ENCODE measurements around the gene TNF. TPM values are rescaled to one million over a fixed set of nuclear protein-coding genes. Genes with fewer than 3 reads are reported as not detected.

TNF gene
- total RNA-seq, 1 donor from 2014 or later: 427 TPM

DNA sequence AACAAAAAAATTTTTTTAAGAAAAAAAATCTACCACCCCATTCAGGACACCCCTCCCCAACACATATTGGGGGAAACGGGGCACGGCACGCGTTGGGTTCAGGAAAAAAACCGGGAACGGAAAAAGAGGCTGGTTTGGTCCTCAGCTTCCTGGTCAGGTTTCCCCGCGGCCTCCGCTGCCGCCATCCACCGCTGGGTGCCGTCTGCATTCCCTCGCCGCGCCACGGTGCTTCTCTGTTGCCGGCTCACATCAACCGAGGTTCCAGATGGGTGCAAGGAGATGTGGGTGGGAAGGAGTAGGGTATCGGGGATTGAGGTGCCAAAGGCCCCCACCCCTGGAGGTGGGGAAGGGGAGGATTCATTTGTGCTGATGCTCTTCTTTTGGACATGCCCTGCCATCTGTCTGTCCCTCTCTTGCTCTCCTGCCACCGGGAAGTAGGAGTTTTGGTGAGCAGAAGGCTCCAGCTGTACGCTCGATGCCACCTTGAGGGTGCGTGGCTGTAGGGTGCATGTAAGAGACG is 40.8 kb upstream of the TNF start:
- peaks cover 37% of the 10 kb centered on the region for H3K4me1 Mint-ChIP-seq (ENCODE audit: low read depth)
- H3K4me3 Mint-ChIP-seq: no peak overlapping the region
- H3K27ac Mint-ChIP-seq: no peak overlapping the region
- no peaks in the 10 kb centered on the region for H3K9me3 Mint-ChIP-seq
- H3K36me3 Mint-ChIP-seq (ENCODE audit: low read depth): peaks cover 77% of the 10 kb centered on the region
- intact Hi-C loops (cut with micrococcal nuclease): no loop called here
- DNase-seq (ENCODE audit: low spot score): no peak
- H3K27me3 Mint-ChIP-seq (ENCODE audit: insufficient read depth): no peaks in the 10 kb centered on the region

DNA sequence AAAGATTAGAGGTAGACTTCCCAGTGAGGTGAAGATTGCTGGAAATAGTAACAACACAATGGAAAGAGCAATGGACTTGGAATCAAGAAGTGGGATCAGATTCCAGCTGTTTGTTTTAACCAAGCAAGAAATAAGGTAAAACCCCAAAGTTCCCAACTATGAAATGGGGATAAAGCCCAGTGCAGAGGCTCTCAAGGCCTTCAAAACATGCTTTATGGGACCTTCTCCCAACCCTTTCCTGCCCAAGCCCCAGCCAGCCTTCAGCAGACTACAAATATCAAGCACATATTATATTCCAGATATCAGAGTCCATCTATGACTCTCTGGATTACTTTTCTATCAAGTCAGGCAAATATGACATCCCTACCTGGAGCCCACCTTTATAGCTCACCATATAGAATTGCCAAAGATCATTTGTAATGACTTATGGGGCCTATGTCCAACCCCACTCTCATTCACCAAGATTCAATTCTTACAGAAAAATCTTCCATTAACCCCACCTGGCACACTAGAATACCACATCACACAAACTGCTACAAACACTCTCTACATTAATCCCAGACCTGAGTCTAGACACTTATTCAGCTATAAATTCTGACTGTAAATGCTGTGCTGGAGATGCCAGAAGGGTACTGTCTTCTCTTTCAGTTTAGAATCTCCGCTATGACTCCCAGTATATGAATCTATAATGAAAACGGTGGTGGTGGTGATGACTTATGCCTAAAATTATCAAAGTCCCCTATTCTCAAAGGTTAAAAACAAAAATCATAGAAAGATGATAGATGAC is 39.6 kb upstream of the TNF start:
- intact Hi-C loops (cut with micrococcal nuclease): no loop called here
- Mint-ChIP-seq H3K4me3 (no peak overlapping the region), H3K27me3 (ENCODE audit: insufficient read depth) (no peaks in the 10 kb centered on the region), H3K27ac (peak overlapping the region; percentile 2), H3K36me3 (ENCODE audit: low read depth) (peaks cover 80% of the 10 kb centered on the region), H3K4me1 (ENCODE audit: low read depth) (peaks cover 48% of the 10 kb centered on the region), H3K9me3 (no peaks in the 10 kb centered on the region)
- DNase-seq (ENCODE audit: low spot score): no peak

DNA sequence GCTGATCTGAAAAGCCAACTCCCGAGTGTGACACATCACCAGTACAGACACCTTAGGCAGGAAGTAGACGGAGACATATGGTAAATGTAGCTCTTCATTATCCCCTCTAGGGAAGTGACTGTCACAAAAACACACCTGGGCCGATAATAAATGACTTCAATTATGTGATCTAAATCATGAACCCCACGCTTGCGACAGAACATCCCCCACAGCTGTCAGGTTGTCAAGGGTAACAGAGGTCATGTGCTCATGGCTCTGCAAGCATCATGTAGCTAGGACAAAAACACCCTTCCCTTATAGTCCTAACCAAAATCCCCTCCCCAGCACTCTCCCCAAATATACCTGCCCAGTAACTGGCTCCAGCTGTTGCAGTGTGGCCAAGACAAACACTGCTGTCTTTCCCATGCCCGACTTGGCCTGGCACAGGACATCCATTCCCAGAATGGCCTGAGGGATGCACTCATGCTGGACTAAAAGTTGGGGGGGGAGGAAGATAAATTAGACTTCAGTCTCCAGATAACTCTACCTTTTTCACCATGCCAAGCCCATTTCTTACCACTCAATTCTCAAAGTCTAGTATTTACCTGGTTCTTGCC is 36.5 kb upstream of the TNF start:
- peaks cover 41% of the 10 kb centered on the region for H3K4me1 Mint-ChIP-seq (ENCODE audit: low read depth)
- peak overlapping the region; percentile 100 for H3K4me3 Mint-ChIP-seq
- DNase-seq (ENCODE audit: low spot score): no peak
- intact Hi-C loops (cut with micrococcal nuclease): no loop called here
- no peaks in the 10 kb centered on the region for H3K27me3 Mint-ChIP-seq (ENCODE audit: insufficient read depth)
- H3K9me3 Mint-ChIP-seq: no peaks in the 10 kb centered on the region
- H3K27ac Mint-ChIP-seq: peak overlapping the region; percentile 31
- peaks cover 65% of the 10 kb centered on the region for H3K36me3 Mint-ChIP-seq (ENCODE audit: low read depth)

DNA sequence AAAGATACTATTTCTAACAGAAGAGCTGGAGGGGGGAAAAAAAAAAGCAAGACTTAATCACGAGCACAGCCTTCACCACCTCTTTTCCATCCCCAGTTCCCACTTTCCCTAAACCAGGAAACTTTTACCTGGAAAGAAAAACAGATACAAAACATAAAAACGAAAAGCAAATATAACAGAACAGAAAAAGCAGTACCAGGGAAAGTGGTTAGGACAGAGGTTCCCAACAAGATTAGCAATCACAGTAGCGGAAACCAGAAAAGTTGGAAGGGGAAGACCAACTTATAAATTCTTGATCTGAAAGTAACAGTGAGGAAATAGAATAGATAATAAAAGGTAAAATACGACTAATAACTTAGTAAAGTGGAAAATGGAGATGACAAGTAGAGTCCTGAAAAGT is 34.7 kb upstream of the TNF start:
- no peak for DNase-seq (ENCODE audit: low spot score)
- H3K36me3 Mint-ChIP-seq (ENCODE audit: low read depth): peaks cover 48% of the 10 kb centered on the region
- peaks cover 41% of the 10 kb centered on the region for H3K4me1 Mint-ChIP-seq (ENCODE audit: low read depth)
- intact Hi-C loops (cut with micrococcal nuclease): loop anchor here (1.0 to 10.0 kb wide), 4 partner anchors 46 to 414 kb away; partner anchors contain the start of genes CCHCR1, NELFE, SKIC2 and TCF19
- no peaks in the 10 kb centered on the region for H3K9me3 Mint-ChIP-seq
- H3K27me3 Mint-ChIP-seq (ENCODE audit: insufficient read depth): peaks cover 2% of the 10 kb centered on the region
- peak overlapping the region; percentile 100 for H3K4me3 Mint-ChIP-seq
- peak overlapping the region; percentile 97 for H3K27ac Mint-ChIP-seq

DNA sequence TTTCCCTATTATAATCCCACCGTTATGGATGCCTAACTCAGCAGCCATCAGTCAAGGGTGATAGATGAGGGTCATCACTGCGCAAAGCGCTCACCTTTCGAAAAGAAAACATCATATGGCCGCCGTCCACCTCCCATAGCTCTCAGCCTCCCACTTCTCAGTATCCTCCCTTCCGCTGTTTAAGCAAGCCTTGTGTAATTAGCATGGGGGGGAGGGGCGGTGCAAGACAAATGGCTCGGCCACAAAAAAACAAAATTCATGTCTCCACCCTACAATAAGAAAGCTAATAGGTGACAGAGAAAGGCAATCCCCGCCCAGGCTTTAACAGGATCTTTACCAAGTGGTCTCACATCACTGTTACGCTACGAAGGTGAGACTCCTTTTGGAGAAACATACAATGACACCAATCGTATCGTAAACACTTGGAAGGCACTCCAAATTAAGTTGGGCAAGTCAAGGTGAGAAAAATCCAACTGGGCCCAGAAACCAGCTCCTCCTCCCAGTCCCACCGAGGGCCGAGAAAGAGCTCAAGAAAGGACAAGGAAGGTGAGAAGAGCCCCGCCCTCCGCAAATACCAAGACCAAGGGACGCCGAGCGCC is 34.2 kb upstream of the TNF start:
- intact Hi-C loops (cut with micrococcal nuclease): loop anchor here (1.0 to 10.0 kb wide), 4 partner anchors 47 to 414 kb away; partner anchors contain the start of genes CCHCR1, NELFE, SKIC2 and TCF19
- peaks cover 41% of the 10 kb centered on the region for H3K4me1 Mint-ChIP-seq (ENCODE audit: low read depth)
- H3K9me3 Mint-ChIP-seq: no peaks in the 10 kb centered on the region
- peaks cover 3% of the 10 kb centered on the region for H3K27me3 Mint-ChIP-seq (ENCODE audit: insufficient read depth)
- peaks cover 43% of the 10 kb centered on the region for H3K36me3 Mint-ChIP-seq (ENCODE audit: low read depth)
- H3K4me3 Mint-ChIP-seq: peak overlapping the region; percentile 100
- H3K27ac Mint-ChIP-seq: peak overlapping the region; percentile 97
- peak; percentile 54 for DNase-seq (ENCODE audit: low spot score)

DNA sequence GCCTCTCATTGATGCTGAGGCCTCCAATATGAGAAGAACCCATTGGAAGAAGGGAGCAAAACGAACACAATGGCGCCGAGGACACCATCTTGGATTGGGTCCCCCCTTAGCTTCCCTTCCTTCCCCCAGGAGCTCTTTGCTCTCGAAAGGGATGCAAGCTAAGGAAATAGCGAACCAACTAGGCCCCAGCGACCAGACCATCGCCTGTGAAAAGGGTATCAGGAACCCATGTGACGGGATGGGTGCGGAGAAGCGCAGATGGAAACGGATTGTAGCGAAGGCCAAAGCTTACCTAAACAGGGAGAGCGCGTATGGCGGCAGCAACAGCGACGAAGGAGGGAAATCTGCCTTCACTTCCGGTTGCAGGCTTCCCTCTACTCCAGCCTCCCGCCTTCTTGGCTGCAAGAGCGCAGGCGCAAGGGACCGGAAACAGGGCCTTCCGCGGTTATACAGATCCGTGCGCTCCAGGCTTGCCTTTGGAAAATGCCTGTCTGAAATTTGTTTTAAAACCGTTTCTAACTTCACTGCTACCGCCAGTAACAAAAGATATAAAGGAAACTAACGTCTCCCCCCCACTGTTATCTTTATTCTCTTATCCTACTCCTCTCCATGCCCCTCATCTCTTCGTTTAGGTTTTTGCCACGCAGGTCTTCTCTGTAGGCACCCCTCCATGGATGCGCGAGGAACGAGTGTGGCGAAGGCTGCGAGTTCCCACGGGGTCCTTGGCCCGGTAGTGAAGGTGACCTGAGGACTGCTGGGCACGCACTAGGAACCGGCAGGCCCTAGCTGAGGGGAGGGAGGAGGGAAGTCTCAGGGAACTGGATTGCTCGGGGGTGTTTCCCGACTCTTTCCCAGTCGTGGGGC is 33.5 kb upstream of the TNF start, which contains the start of gene DDX39B:
Gene DDX39B (minus strand): TSS at position 346 of the 864 bp plus-strand sequence. CDS start 1,471 bp downstream, outside the sequence.
- Mint-ChIP-seq H3K9me3 (no peaks in the 10 kb centered on the region), H3K27me3 (ENCODE audit: insufficient read depth) (peaks cover 3% of the 10 kb centered on the region), H3K4me3 (peak within 1 kb of the TSS; percentile 100), H3K4me1 (ENCODE audit: low read depth) (peaks cover 41% of the 10 kb centered on the region), H3K27ac (peak within 1 kb of the TSS; percentile 97), H3K36me3 (ENCODE audit: low read depth) (peaks cover 36% of the 10 kb centered on the region)
- peak; percentile 92 for DNase-seq (ENCODE audit: low spot score)
- intact Hi-C loops (cut with micrococcal nuclease): loop anchor here (1.0 to 10.0 kb wide), 7 partner anchors 38 to 413 kb away; partner anchors contain the start of genes BAG6, CCHCR1, NELFE and PRRC2A

DNA sequence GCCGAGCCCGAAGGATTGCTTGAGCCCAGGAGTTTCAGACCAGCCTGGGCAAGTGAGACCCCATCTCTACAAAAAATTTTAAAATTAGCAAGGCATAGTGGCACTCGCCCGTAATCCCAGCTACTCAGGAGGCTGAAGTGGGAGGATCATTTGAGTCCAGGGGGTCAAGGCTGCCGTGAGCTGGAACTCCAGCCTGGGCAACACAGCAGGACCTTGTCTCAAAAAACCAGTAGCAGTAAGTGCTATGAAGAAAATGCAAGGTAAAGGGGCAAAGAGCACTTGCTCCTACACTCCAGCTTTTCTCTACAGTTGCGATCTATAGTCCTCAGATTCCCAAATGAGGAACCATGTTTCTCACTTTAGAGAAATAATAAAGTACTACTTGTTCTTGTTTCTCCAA is 31.7 kb upstream of the TNF start:
- no peaks in the 10 kb centered on the region for H3K9me3 Mint-ChIP-seq
- H3K4me1 Mint-ChIP-seq (ENCODE audit: low read depth): peaks cover 43% of the 10 kb centered on the region
- H3K36me3 Mint-ChIP-seq (ENCODE audit: low read depth): peaks cover 27% of the 10 kb centered on the region
- H3K27ac Mint-ChIP-seq: no peak overlapping the region
- intact Hi-C loops (cut with micrococcal nuclease): loop anchor here (5.0 to 10.0 kb wide), 2 partner anchors 386 to 411 kb away; partner anchors contain the start of genes CCHCR1, NELFE, SKIC2 and TCF19
- DNase-seq (ENCODE audit: low spot score): no peak
- no peak overlapping the region for H3K4me3 Mint-ChIP-seq
- peaks cover 3% of the 10 kb centered on the region for H3K27me3 Mint-ChIP-seq (ENCODE audit: insufficient read depth)

DNA sequence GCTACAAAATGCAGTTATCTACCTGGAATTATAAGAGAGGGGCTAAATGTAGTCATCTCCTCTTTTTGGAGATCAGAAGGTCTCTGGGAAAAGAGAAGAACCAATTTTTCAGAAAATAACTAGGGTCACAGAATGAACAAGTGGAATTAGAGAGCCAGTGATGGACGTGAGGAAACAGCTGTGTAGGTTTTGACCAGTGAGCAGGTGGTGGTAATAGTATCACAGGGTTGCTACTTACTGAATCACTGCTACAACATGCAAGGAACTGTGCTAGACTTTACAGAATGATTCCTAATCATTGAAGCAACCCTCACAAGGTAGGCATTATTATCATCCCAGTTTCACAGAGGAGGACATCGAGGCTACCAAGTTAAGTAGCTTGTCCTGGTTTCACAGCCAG is 30.7 kb upstream of the TNF start:
- peaks cover 3% of the 10 kb centered on the region for H3K27me3 Mint-ChIP-seq (ENCODE audit: insufficient read depth)
- DNase-seq (ENCODE audit: low spot score): no peak
- intact Hi-C loops (cut with micrococcal nuclease): loop anchor here (5.0 to 10.0 kb wide), 2 partner anchors 387 to 410 kb away; partner anchors contain the start of genes CCHCR1, NELFE, SKIC2 and TCF19
- peaks cover 16% of the 10 kb centered on the region for H3K36me3 Mint-ChIP-seq (ENCODE audit: low read depth)
- no peak overlapping the region for H3K27ac Mint-ChIP-seq
- peaks cover 39% of the 10 kb centered on the region for H3K4me1 Mint-ChIP-seq (ENCODE audit: low read depth)
- H3K9me3 Mint-ChIP-seq: no peaks in the 10 kb centered on the region
- H3K4me3 Mint-ChIP-seq: no peak overlapping the region

DNA sequence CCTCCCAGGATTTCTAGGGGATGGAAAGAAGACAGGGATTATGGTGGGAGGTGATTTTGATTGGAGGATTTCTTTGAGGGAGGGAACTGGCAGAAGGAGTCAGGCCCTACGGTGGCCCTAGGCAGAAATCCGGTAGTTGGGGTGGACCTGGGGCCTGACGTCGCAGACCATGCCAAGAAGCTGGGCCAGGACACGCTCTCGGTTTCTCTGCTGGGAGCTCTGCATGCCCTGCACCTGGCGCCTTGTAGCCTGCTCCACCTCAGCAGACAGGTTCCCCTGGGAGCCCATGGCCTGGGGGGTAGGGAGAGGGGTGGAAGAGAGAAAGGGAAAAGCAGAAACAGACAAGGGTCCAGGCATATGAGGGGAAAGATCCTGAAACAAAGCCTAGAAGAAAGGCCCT is 30.1 kb upstream of the TNF start:
- no peak for DNase-seq (ENCODE audit: low spot score)
- Mint-ChIP-seq H3K9me3 (no peaks in the 10 kb centered on the region), H3K36me3 (ENCODE audit: low read depth) (peaks cover 13% of the 10 kb centered on the region), H3K27me3 (ENCODE audit: insufficient read depth) (peaks cover 3% of the 10 kb centered on the region), H3K27ac (no peak overlapping the region), H3K4me3 (no peak overlapping the region), H3K4me1 (ENCODE audit: low read depth) (peaks cover 33% of the 10 kb centered on the region)
- intact Hi-C loops (cut with micrococcal nuclease): loop anchor here (10.0 kb wide), 1 partner anchor 410 kb away; the partner anchor contains the start of genes NELFE and SKIC2

DNA sequence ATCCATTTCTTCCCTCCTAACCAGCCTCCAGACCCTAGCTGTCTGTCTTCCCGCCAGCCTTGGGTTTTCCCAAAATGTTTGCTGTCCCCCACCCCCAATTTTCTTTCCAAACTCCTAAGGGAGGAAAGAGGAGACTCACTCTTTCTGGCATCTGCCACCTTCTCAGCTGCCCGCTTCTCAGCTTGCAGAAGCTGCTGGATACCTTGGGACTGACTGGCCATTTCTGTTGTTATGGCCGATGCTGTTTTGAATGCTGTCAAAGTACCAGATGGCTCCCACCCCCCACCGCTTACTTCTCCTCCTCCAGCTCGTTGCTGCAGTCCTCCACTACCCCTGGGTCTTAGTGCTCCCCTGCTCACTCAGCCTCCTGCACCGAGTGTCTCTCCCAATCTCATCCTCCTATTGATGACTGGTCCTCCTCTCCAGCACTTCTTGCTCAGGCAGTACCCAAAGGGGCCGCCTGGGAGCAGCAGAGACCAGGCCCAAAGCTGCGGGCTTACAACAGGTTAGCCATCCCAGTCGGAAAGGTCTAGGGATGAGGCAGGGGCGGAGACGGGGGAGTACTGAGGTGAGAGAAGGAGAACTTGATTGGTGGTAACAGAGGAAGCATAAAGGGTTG is 28.9 kb upstream of the TNF start, which contains the start of gene ATP6V1G2:
Gene ATP6V1G2 (minus strand): TSS at position 270 of the 619 bp plus-strand sequence. CDS start 49 bp downstream, at position 221.
- no peaks in the 10 kb centered on the region for H3K9me3 Mint-ChIP-seq
- peak; percentile 87 for DNase-seq (ENCODE audit: low spot score)
- H3K27me3 Mint-ChIP-seq (ENCODE audit: insufficient read depth): peaks cover 3% of the 10 kb centered on the region
- intact Hi-C loops (cut with micrococcal nuclease): loop anchor here (1.0 to 10.0 kb wide), 5 partner anchors 52 to 408 kb away; partner anchors contain the start of genes EHMT2, NELFE and SKIC2
- peak within 1 kb of the TSS; percentile 87 for H3K4me3 Mint-ChIP-seq
- H3K36me3 Mint-ChIP-seq (ENCODE audit: low read depth): peaks cover 7% of the 10 kb centered on the region
- H3K4me1 Mint-ChIP-seq (ENCODE audit: low read depth): peaks cover 32% of the 10 kb centered on the region
- H3K27ac Mint-ChIP-seq: peak within 1 kb of the TSS; percentile 82

DNA sequence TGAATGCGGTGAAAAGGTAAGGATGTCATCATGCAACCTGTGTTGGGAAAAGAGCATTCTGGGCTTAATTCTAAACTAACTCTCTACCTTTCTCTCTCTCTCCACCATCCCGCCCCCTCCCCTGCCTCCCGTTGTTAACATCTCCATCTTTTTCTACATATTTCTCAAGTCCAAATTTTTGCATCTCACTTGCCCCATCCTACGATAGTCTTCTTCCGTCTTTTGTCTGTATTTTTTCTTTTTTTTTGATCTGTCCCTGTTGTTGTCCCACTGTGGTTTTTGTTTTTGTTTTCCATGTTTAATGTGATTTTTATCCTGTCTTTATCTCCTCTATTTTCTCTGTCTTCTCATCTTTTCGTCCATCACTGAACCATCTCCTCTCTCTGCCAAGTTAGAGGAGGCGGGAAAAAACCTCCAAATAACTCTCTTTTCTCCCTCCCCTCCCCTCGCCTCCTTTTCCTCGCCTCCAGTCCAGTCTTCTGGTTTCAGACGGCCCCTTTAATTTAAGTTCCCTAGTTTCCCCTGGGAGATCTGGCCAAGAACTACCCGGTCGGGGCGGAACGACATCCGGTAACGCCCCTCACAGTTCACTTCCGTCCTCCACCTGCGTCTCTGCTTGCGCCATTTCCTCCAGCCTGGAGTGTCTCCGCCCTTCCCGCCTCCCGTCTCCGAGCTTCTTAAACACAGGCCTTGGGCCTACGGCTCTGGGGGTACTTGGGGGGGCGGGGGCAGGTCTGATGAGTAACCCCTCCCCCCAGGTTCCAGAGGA is 28.2 kb upstream of the TNF start, which contains the start of gene NFKBIL1:
Gene NFKBIL1 (plus strand): TSS at position 651 of the 769 bp plus-strand sequence. CDS start 87 bp downstream, at position 738.
- no peaks in the 10 kb centered on the region for H3K9me3 Mint-ChIP-seq
- intact Hi-C loops (cut with micrococcal nuclease): loop anchor here (1.0 to 10.0 kb wide), 13 partner anchors 11 to 648 kb away; partner anchors contain the start of genes ABHD16A, BAG6, EHMT2 and NELFE
- H3K27me3 Mint-ChIP-seq (ENCODE audit: insufficient read depth): peaks cover 3% of the 10 kb centered on the region
- peak; percentile 88 for DNase-seq (ENCODE audit: low spot score)
- H3K4me1 Mint-ChIP-seq (ENCODE audit: low read depth): peaks cover 36% of the 10 kb centered on the region
- peak within 1 kb of the TSS; percentile 82 for H3K27ac Mint-ChIP-seq
- H3K4me3 Mint-ChIP-seq: peak within 1 kb of the TSS; percentile 87
- peaks cover 8% of the 10 kb centered on the region for H3K36me3 Mint-ChIP-seq (ENCODE audit: low read depth)
